Astrocyte (in vitro differentiated cells and primary cell): ENCODE data around the gene RNF7. TPM values are rescaled to one million over a fixed set of nuclear protein-coding genes. Genes with fewer than 3 reads are reported as not detected.
"Not testable (repeated sequence)": the region's sequence is repeated elsewhere in the genome, so short reads cannot be mapped to it uniquely, and the experiment has no call there.

ENCODE experiments used
- DNase-seq: peaks from one replicate; pipeline ENCODE4 v3.0.0-alpha.2; 2010; ENCODE audit warnings: low read depth
- FAIRE-seq: peaks from 2 replicates; lab custom pipeline; 2011; peaks lifted over from hg19 to GRCh38; lab: Jason Lieb, UNC
- H2AFZ ChIP-seq: 2 replicates; pipeline ENCODE4 v1.6.0; 2012; ENCODE audit warnings: low read depth, low read length, inconsistent platforms
- H3K27ac ChIP-seq: 2 replicates; pipeline ENCODE4 v1.5.1; 2011; ENCODE audit warnings: low read depth, low read length, inconsistent platforms
- H3K27me3 ChIP-seq: 2 replicates; pipeline ENCODE4 v1.6.0; 2011; ENCODE audit warnings: low read length, inconsistent platforms; ENCODE audit not compliant: insufficient read depth
- H3K36me3 ChIP-seq: 2 replicates; pipeline ENCODE4 v1.5.1; 2011; ENCODE audit warnings: low read length, inconsistent platforms; ENCODE audit not compliant: insufficient read depth
- H3K4me1 ChIP-seq: 2 replicates; pipeline ENCODE4 v1.5.1; 2011; ENCODE audit warnings: low read length, inconsistent platforms; ENCODE audit not compliant: insufficient read depth
- H3K4me2 ChIP-seq: 2 replicates; pipeline ENCODE4 v1.6.0; 2012; ENCODE audit warnings: low read length, inconsistent platforms
- H3K4me3 ChIP-seq: 2 replicates; pipeline ENCODE4 v1.5.1; 2011; ENCODE audit warnings: low read depth, mild to moderate bottlenecking, low read length, inconsistent platforms; ENCODE audit not compliant: insufficient read depth
- H3K79me2 ChIP-seq: 2 replicates; pipeline ENCODE4 v1.6.0; 2012; ENCODE audit warnings: mild to moderate bottlenecking, low read length, inconsistent platforms; ENCODE audit not compliant: insufficient read depth
- H3K9ac ChIP-seq: 2 replicates; pipeline ENCODE4 v1.6.0; 2012; ENCODE audit warnings: mild to moderate bottlenecking, low read length, inconsistent platforms
- H3K9me3 ChIP-seq: 2 replicates; pipeline ENCODE4 v1.5.1; 2012; ENCODE audit warnings: low read depth, mild to moderate bottlenecking, low read length, inconsistent platforms; ENCODE audit not compliant: insufficient read depth
- H4K20me1 ChIP-seq: 2 replicates; pipeline ENCODE4 v1.6.0; 2012; ENCODE audit warnings: low read length, inconsistent platforms; ENCODE audit not compliant: insufficient read depth
- H3K27ac Mint-ChIP-seq: one replicate; pipeline ENCODE4 v1.8.0; 2021; ENCODE audit warnings: mild to moderate bottlenecking, mixed read lengths; ENCODE audit not compliant: unreplicated experiment
- H3K27me3 Mint-ChIP-seq: one replicate; pipeline ENCODE4 v1.8.0; 2021; ENCODE audit warnings: low read depth, mixed read lengths; ENCODE audit not compliant: unreplicated experiment
- H3K36me3 Mint-ChIP-seq: one replicate; pipeline ENCODE4 v1.8.0; 2021; ENCODE audit warnings: low read depth, mixed read lengths; ENCODE audit not compliant: unreplicated experiment
- H3K4me1 Mint-ChIP-seq: one replicate; pipeline ENCODE4 v1.8.0; 2021; ENCODE audit warnings: low read depth, mixed read lengths; ENCODE audit not compliant: unreplicated experiment
- H3K4me3 Mint-ChIP-seq: one replicate; pipeline ENCODE4 v1.8.0; 2021; ENCODE audit warnings: mild to moderate bottlenecking, moderate library complexity, mixed read lengths; ENCODE audit not compliant: unreplicated experiment
- H3K9me3 Mint-ChIP-seq: one replicate; pipeline ENCODE4 v1.8.0; 2021; ENCODE audit warnings: mild to moderate bottlenecking, mixed read lengths; ENCODE audit not compliant: unreplicated experiment
- EZH2 ChIP-seq: IDR thresholded peaks from 2 replicates; pipeline ENCODE4 v1.6.1; 2012; ENCODE audit warnings: mild to moderate bottlenecking, low read length, inconsistent platforms; ENCODE audit not compliant: insufficient read depth
- total RNA-seq: library from RNA; stranded (reverse); gene quantifications from 2 replicates; pipeline ENCODE4 v1.2.1, GENCODE V29; 2021
- TF ChIP-seq, protein P1 (sequence below): IDR thresholded peaks from 2 replicates; pipeline ENCODE4 v1.5.1; 2011; ENCODE audit warnings: low read depth, mild to moderate bottlenecking, inconsistent platforms, low read length, moderate library complexity; ENCODE audit not compliant: insufficient read depth

RNF7 gene
- total RNA-seq, 1 donor from 2014 or later: 168 TPM

DNA sequence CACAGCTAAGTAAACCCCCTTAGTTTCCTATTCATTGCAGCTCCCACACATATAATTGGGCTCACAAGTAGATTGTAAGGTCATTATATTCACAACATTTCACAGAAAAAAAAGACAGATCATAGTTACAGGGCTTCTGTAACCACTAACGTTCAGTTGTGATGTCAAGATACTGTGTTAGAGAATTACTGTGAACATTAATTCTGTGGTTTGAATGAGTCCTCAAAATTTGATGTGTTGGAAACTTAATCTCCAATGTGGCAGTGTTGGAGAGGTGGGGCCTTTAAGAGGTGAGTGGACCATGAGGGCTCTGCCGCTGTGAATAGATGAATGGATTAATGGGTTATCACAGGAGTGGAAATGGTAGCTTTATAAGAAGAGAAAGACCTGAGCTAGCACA, 46.4 kb downstream of the RNF7 start:
- Histone ChIP-seq H3K4me2 (no peak overlapping the region), H3K9ac (no peak overlapping the region), H3K4me3 (no peak overlapping the region), H3K27me3 (no peaks in the 10 kb centered on the region), H3K36me3 (no peaks in the 10 kb centered on the region), H2AFZ (no peak overlapping the region), H3K27ac (no peak overlapping the region), H3K9me3 (no peaks in the 10 kb centered on the region), H3K79me2 (no peaks in the 10 kb centered on the region), H3K4me1 (no peaks in the 10 kb centered on the region), H4K20me1 (no peaks in the 10 kb centered on the region)
- Mint-ChIP-seq H3K27me3 (peaks cover 8% of the 10 kb centered on the region), H3K9me3 (peaks cover 4% of the 10 kb centered on the region), H3K4me3 (no peak overlapping the region), H3K36me3 (no peaks in the 10 kb centered on the region), H3K4me1 (no peaks in the 10 kb centered on the region), H3K27ac (no peak overlapping the region)
- TF ChIP-seq EZH2: no peak
- TF ChIP-seq, protein P1, sequence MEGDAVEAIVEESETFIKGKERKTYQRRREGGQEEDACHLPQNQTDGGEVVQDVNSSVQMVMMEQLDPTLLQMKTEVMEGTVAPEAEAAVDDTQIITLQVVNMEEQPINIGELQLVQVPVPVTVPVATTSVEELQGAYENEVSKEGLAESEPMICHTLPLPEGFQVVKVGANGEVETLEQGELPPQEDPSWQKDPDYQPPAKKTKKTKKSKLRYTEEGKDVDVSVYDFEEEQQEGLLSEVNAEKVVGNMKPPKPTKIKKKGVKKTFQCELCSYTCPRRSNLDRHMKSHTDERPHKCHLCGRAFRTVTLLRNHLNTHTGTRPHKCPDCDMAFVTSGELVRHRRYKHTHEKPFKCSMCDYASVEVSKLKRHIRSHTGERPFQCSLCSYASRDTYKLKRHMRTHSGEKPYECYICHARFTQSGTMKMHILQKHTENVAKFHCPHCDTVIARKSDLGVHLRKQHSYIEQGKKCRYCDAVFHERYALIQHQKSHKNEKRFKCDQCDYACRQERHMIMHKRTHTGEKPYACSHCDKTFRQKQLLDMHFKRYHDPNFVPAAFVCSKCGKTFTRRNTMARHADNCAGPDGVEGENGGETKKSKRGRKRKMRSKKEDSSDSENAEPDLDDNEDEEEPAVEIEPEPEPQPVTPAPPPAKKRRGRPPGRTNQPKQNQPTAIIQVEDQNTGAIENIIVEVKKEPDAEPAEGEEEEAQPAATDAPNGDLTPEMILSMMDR: no peak
- no peak for DNase-seq
- FAIRE-seq: no peak

DNA sequence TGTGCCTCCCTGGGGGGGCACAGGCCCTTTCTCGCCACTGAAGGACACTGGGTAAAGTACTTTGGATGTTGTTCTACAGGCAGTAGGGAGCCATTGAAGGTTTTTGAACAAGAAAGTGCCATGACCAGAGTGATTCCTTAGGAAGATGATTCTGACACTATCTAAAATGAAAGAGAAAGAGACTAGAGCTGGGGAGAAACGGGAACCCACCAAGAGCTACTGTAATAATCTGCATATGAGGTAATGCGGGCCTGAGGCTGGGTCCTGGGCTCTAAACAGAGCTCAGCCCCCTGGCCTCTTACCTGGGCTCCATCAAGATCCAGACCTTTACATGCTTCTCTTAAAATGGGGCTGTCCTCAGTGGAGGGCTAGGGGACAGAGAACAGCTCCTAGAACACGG, 50.1 kb downstream of the RNF7 start:
- no peak overlapping the region for H3K9ac ChIP-seq
- H3K27ac Mint-ChIP-seq: no peak overlapping the region
- H3K4me3 ChIP-seq: no peak overlapping the region
- DNase-seq (no peak), FAIRE-seq (no peak)
- H3K79me2 ChIP-seq: no peaks in the 10 kb centered on the region
- TF ChIP-seq, protein P1: no peak
- no peak for TF ChIP-seq EZH2
- H3K27me3 Mint-ChIP-seq: peaks cover 7% of the 10 kb centered on the region
- no peak overlapping the region for H3K4me2 ChIP-seq
- no peaks in the 10 kb centered on the region for H3K9me3 ChIP-seq
- peaks cover 4% of the 10 kb centered on the region for H3K9me3 Mint-ChIP-seq
- no peaks in the 10 kb centered on the region for H3K27me3 ChIP-seq
- H4K20me1 ChIP-seq: no peaks in the 10 kb centered on the region
- H3K4me3 Mint-ChIP-seq: no peak overlapping the region
- no peak overlapping the region for H2AFZ ChIP-seq
- H3K4me1 ChIP-seq: no peaks in the 10 kb centered on the region
- H3K4me1 Mint-ChIP-seq: no peaks in the 10 kb centered on the region
- H3K27ac ChIP-seq: no peak overlapping the region
- H3K36me3 ChIP-seq: no peaks in the 10 kb centered on the region
- H3K36me3 Mint-ChIP-seq: no peaks in the 10 kb centered on the region

DNA sequence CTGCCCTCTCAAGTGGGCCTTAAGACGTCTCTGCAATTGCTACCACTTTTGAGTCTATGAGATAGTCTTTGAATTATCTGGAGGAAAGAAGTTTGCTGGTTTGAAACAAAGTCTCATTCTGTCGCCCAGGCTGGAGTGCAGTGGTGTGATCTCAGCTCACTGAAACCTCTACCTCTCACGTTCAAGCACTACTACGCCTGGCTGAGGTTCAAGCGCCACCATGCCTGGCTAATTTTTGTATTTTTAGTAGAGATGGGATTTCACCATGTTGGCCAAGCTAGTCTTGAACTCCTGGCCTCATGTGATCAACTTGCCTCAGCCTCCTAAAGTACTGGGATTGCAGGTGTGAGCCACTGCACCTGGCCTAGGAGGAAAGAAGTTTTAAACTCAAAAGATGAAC, 50.7 kb downstream of the RNF7 start:
- not testable (repeated sequence) for H3K4me1 ChIP-seq, DNase-seq, H3K36me3 ChIP-seq, FAIRE-seq, H3K27ac Mint-ChIP-seq, H3K4me3 ChIP-seq, H3K4me2 ChIP-seq, H3K4me1 Mint-ChIP-seq, H3K27ac ChIP-seq, H3K9me3 ChIP-seq, H3K9me3 Mint-ChIP-seq, H3K9ac ChIP-seq, H3K79me2 ChIP-seq, H2AFZ ChIP-seq, H4K20me1 ChIP-seq, H3K36me3 Mint-ChIP-seq, H3K27me3 ChIP-seq, H3K27me3 Mint-ChIP-seq, H3K4me3 Mint-ChIP-seq
